HepG2 (cell line): Measurements from ENCODE around the gene DMXL1.

Experiments
- CBX5 ChIP-seq: sonication (generic); formaldehyde crosslinking; IDR thresholded peaks from 2 replicates; pipeline ENCODE4 v1.4.0; 2020; ENCODE audit warnings: missing genetic modification reagents, borderline replicate concordance
- FOXA3 ChIP-seq: IDR thresholded peaks from 2 replicates; pipeline ENCODE4 v1.6.1; 2016; ENCODE audit warnings: missing genetic modification reagents, missing compliant biosample characterization
- MAX ChIP-seq: IDR thresholded peaks from 2 replicates; pipeline ENCODE4 v1.6.1; 2012; ENCODE audit warnings: inconsistent platforms
- NFKB2 ChIP-seq: sonication (generic); formaldehyde crosslinking; IDR thresholded peaks from 2 replicates; pipeline ENCODE4 v1.4.0; 2020; ENCODE audit warnings: missing genetic modification reagents, borderline replicate concordance
- ONECUT2 ChIP-seq: sonication (generic); formaldehyde crosslinking; IDR thresholded peaks from 2 replicates; pipeline ENCODE4 v1.4.0; 2020; ENCODE audit warnings: missing genetic modification reagents
- RBFOX2 ChIP-seq: fragments of 200-400 bp; formaldehyde crosslinking; IDR thresholded peaks from 2 replicates; pipeline ENCODE4 v1.6.1; 2017; ENCODE audit warnings: low read depth, mild to moderate bottlenecking, low read length
- RFXAP ChIP-seq: sonication (generic); formaldehyde crosslinking; IDR thresholded peaks from 2 replicates; pipeline ENCODE4 v1.4.0; 2020; ENCODE audit warnings: missing genetic modification reagents, borderline replicate concordance
- TCF12 ChIP-seq, 2 experiments: fragments of 450-650 bp in 1 of 2; sonication (generic) in 1 of 2; formaldehyde crosslinking in 1 of 2; IDR thresholded peaks; 2 replicates each; pipeline versions ENCODE4 v1.6.1 to v1.8.0; 2017 to 2022; ENCODE audit warnings: antibody characterized with exemption in 1 of 2, mild to moderate bottlenecking in 1 of 2, missing genetic modification reagents in 1 of 2, moderate library complexity in 1 of 2
- ZNF263 ChIP-seq: sonication (generic); formaldehyde crosslinking; IDR thresholded peaks from 2 replicates; pipeline ENCODE4 v1.4.0; 2020; ENCODE audit warnings: missing genetic modification reagents
- ZNF639 ChIP-seq: conservative IDR thresholded peaks from 2 replicates; pipeline ENCODE4 v1.6.1; 2018; ENCODE audit warnings: missing genetic modification reagents

- TF ChIP-seq ZNF263 (CRISPR knock-in tag) (no peak), ZNF639 (CRISPR knock-in tag) (no peak), ONECUT2 (no peak), CBX5 (CRISPR knock-in tag) (no peak), MAX (no peak), RFXAP (no peak), TCF12 (IDR thresholded peaks at IDR 0.05) (no peak), TCF12 (CRISPR knock-in tag; IDR thresholded peaks at IDR 0.05) (no peak), NFKB2 (CRISPR knock-in tag) (no peak), RBFOX2 (no peak), FOXA3 (CRISPR knock-in tag) (no peak)
Measured at GRCh38 chr5:119031011-119031886, 39.6 kb upstream of the DMXL1 start.
